ENCODE results near the gene SLC41A3. TPM values are rescaled to one million over a fixed set of nuclear protein-coding genes. Genes with fewer than 3 reads are reported as not detected.

The SLC41A3 gene
- total and polyA plus RNA-seq, 2 of the 8 experiments (the other 6 are each of a cell fraction or from before 2014, with no cell fraction given) = 30.2 to 56.4 TPM

DNA sequence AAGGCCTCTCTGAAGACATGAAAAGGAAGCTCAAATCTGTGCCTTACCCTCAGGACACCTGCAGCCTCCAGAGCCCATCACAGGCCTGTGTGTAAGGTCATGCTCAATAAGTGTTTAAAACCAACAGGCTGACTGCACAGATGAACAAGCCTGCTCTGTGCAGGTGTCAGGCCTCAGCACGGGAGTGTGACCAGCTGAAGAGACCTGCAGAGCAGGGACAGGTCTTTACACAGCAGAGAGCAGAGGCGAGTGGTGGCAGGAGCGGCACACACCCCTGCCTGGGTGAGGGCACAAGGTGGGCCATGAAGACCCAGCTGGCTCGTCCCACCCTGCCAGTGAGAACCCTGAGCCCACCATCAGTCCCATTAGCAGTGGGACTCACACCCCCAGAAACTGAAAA, 58.1 kb downstream of the SLC41A3 start:
- DNase-seq (ENCODE audit: low read depth in 1 of 2, low spot score in 2 of 2) (peak in 1 of 2 experiments; percentile 19), FAIRE-seq (no peak)
- no peak overlapping the region for H4K5ac ChIP-seq (ENCODE audit: insufficient read length, low read depth, low read length)
- H2BK12ac ChIP-seq (ENCODE audit: low read depth, low read length) = peak overlapping the region; percentile 27; the same call in 1 of the 2 replicates
- CTCF ChIA-PET (ENCODE audit: partially characterized antibody) = interaction anchor here (0.9 to 1.1 kb wide), 3 partner anchors 17 to 20 kb away, joined by 4 read pairs; no protein-coding TSS in a partner anchor
- no peak overlapping the region; the same call in 1 of the 2 replicates for H4K8ac ChIP-seq (ENCODE audit: extremely low read depth, insufficient read depth, low read length)
- H3K18ac ChIP-seq (ENCODE audit: extremely low read depth, low read length) = no peak overlapping the region
- 81% methylated on average over 4 of the region's 4 CpGs; no CpG with 5 or more reads in 1 of the 2 experiments for WGBS, 2 experiments (ENCODE audit: extremely low coverage in 1 of 2, insufficient coverage in 1 of 2, insufficient read length in 1 of 2, insufficient replicate concordance in 2 of 2, low coverage in 1 of 2, low lambda C conversion rate in 2 of 2, missing lambda C conversion rate in 1 of 2)
- H3K36me3 ChIP-seq (ENCODE audit: control insufficient read depth in 2 of 4, insufficient read depth in 4 of 4, low read length in 3 of 4) = peaks cover 0 to 3% (median 1%) of the 10 kb centered on the region in 4 experiments; a peak in 2 of 8 replicates
- no peak for TF ChIP-seq EP300 (IDR thresholded peaks at IDR 0.05; ENCODE audit: borderline replicate concordance in 1 of 2, low read depth in 2 of 2, low read length in 2 of 2)
- TF ChIP-seq PHF8 (conservative IDR thresholded peaks at IDR 0.05; ENCODE audit: low read depth, low read length) = no peak
- TF ChIP-seq HDAC6 (IDR thresholded peaks at IDR 0.05; ENCODE audit: low read depth, low read length) = no peak
- no peak overlapping the region for H3K27ac ChIP-seq (ENCODE audit: low read depth, low read length)
- H2AK5ac ChIP-seq (ENCODE audit: low read depth, low read length) = no peak overlapping the region
- H2BK120ac ChIP-seq (replicated peaks; ENCODE audit: low read depth, low read length) = no peak overlapping the region
- POLR2A ChIA-PET (ENCODE audit: partially characterized antibody) = no interaction called here
- no peak overlapping the region for H2BK15ac ChIP-seq (ENCODE audit: low read length)
- no peak overlapping the region; the same call in 1 of the 2 replicates for H2BK5ac ChIP-seq (ENCODE audit: low read depth, low read length)
- H3K27me3 ChIP-seq (replicated peaks in 1 of 4; ENCODE audit: control insufficient read depth in 3 of 4, extremely low read depth in 1 of 4, insufficient read depth in 3 of 4, low read length in 3 of 4) = no peaks in the 10 kb centered on the region
- no peaks in the 10 kb centered on the region for H3K23me2 ChIP-seq (ENCODE audit: low read depth, low read length)
- H3K79me1 ChIP-seq (ENCODE audit: low read depth, low read length) = no peaks in the 10 kb centered on the region
- no peak overlapping the region for H3K4me3 ChIP-seq (ENCODE audit: extremely low read depth in 1 of 4, insufficient read depth in 2 of 4, low read depth in 3 of 4, low read length in 4 of 4)
- no peak overlapping the region for H3K23ac ChIP-seq (ENCODE audit: insufficient read length)
- H2AFZ ChIP-seq (ENCODE audit: low read length) = no peak overlapping the region
- no peak overlapping the region for H3K4ac ChIP-seq (replicated peaks; ENCODE audit: insufficient read length, low read depth, low read length)
- no peak overlapping the region for H4K91ac ChIP-seq (replicated peaks; ENCODE audit: insufficient read length, low read length)
- no peak overlapping the region for H3K4me2 ChIP-seq (ENCODE audit: insufficient read depth in 1 of 2, low read depth in 2 of 2, low read length in 2 of 2)
- H3K56ac ChIP-seq (replicated peaks; ENCODE audit: insufficient read length, low read depth, low read length) = no peak overlapping the region
- H3K9me3 ChIP-seq (ENCODE audit: insufficient read depth in 2 of 2, low read depth in 1 of 2, low read length in 1 of 2) = peaks cover 24 to 26% of the 10 kb centered on the region in 2 experiments
- H3K79me2 ChIP-seq (ENCODE audit: control insufficient read depth in 1 of 2, insufficient read depth in 2 of 2, low read length in 2 of 2) = no peaks in the 10 kb centered on the region
- H3K9ac ChIP-seq (replicated peaks in 1 of 4; ENCODE audit: extremely low read depth in 1 of 4, low read depth in 3 of 4, low read length in 3 of 4) = no peak overlapping the region
- no peak overlapping the region for H3K14ac ChIP-seq (ENCODE audit: insufficient read length)
- peaks cover 0 to 12% (median 2%) of the 10 kb centered on the region in 4 experiments; a peak in 4 of 7 replicates for H3K4me1 ChIP-seq (replicated peaks in 1 of 4; ENCODE audit: control insufficient read depth in 3 of 4, insufficient read depth in 4 of 4, low read length in 3 of 4)
- no peaks in the 10 kb centered on the region for H4K20me1 ChIP-seq (replicated peaks in 1 of 2; ENCODE audit: control insufficient read depth in 1 of 2, insufficient read depth in 2 of 2, low read length in 2 of 2)
- no peak overlapping the region for H2BK20ac ChIP-seq (ENCODE audit: low read length)
